Measurements from ENCODE around the gene GARIN5A.

DNA sequence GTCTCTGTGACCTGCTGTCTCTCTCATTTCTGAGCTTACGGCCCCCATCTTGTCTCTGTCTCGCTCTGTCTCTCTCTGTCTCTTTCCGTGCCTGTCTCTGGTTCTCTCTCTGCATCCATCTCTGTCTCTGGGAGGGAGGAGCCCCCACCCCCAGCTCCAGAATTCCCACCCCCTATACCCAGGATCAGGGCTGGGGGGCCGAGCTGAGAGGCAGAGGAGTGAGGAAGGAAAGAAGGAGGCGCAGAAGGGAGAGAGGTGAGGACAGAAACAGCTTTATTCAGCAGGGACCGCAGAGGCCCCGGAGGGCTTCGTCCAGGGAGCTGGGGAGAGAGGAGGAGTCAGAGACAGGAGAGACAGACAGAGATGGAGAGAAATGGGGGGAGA is 20.4 kb upstream of the GARIN5A start:
- no peak for TF ChIP-seq ETV6 (CRISPR knock-in tag; IDR thresholded peaks at IDR 0.05)
- TF ChIP-seq ZNF512 (CRISPR knock-in tag; IDR thresholded peaks at IDR 0.05; ENCODE audit: borderline replicate concordance): no peak
- TF ChIP-seq, protein P1, sequence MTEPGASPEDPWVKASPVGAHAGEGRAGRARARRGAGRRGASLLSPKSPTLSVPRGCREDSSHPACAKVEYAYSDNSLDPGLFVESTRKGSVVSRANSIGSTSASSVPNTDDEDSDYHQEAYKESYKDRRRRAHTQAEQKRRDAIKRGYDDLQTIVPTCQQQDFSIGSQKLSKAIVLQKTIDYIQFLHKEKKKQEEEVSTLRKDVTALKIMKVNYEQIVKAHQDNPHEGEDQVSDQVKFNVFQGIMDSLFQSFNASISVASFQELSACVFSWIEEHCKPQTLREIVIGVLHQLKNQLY (CRISPR knock-in tag; IDR thresholded peaks at IDR 0.05): no peak
- no peak for TF ChIP-seq CBFB (CRISPR knock-in tag; IDR thresholded peaks at IDR 0.05; ENCODE audit: low read depth)
- no peak for TF ChIP-seq IRF2 (CRISPR knock-in tag; IDR thresholded peaks at IDR 0.05; ENCODE audit: borderline replicate concordance, low read depth)
- no peak for TF ChIP-seq JUN (CRISPR knock-in tag; IDR thresholded peaks at IDR 0.05)
- no peak for TF ChIP-seq CTCF (IDR thresholded peaks at IDR 0.05)

All from WTC11 (cell line).